ENCODE results near the gene ZNRF1. TPM values are rescaled to one million over a fixed set of nuclear protein-coding genes. Genes with fewer than 3 reads are reported as not detected.
"Not testable (repeated sequence)": the region's sequence is repeated elsewhere in the genome, so short reads cannot be mapped to it uniquely, and the experiment has no call there.

The ZNRF1 gene
- total RNA-seq, 4 donors from 2014 or later = 13.0 to 16.7 (median 15.8) TPM

- no peak for TF ChIP-seq POLR2AphosphoS5 (IDR thresholded peaks at IDR 0.05)
- Histone ChIP-seq H3K9me3 (peaks cover 10% of the 10 kb centered on the region), H3K36me3 (no peaks in the 10 kb centered on the region), H3K4me3 (no peak overlapping the region), H3K27ac (no peak overlapping the region), H3K4me1 (peaks cover 20% of the 10 kb centered on the region), H3K27me3 (no peaks in the 10 kb centered on the region)
- WGBS = 95% methylated on average over 2 of the region's 2 CpGs
- no peak for DNase-seq (ENCODE audit: low spot score in 2 of 2)
Observed at GRCh38 chr16:75023009-75023408, 24.2 kb downstream of the ZNRF1 start.

GRCh38 chr16:75024182-75024581, 25.4 kb downstream of the ZNRF1 start:
- peaks cover 10% of the 10 kb centered on the region for H3K9me3 ChIP-seq
- no peaks in the 10 kb centered on the region for H3K36me3 ChIP-seq
- H3K4me1 ChIP-seq = peaks cover 14% of the 10 kb centered on the region
- DNase-seq (ENCODE audit: low spot score in 2 of 2) = no peak
- TF ChIP-seq POLR2A (IDR thresholded peaks at IDR 0.05) (no peak), EP300 (IDR thresholded peaks at IDR 0.05) (no peak), CTCF (IDR thresholded peaks at IDR 0.05) (no peak), POLR2AphosphoS5 (IDR thresholded peaks at IDR 0.05) (no peak)
- H3K4me3 ChIP-seq = no peak overlapping the region
- 70% methylated on average over 3 of the region's 3 CpGs for WGBS
- H3K27me3 ChIP-seq = no peaks in the 10 kb centered on the region
- H3K27ac ChIP-seq = no peak overlapping the region

GRCh38 chr16:75024594-75024993, 25.8 kb downstream of the ZNRF1 start:
- Histone ChIP-seq H3K27me3 (no peaks in the 10 kb centered on the region), H3K27ac (no peak overlapping the region), H3K4me1 (peaks cover 14% of the 10 kb centered on the region)

GRCh38 chr16:75025761-75026160, 26.9 kb downstream of the ZNRF1 start:
- peaks cover 14% of the 10 kb centered on the region for H3K4me1 ChIP-seq
- H3K27me3 ChIP-seq = no peaks in the 10 kb centered on the region
- no peaks in the 10 kb centered on the region for H3K36me3 ChIP-seq
- WGBS = 23% methylated on average over 3 of the region's 3 CpGs
- peaks cover 9% of the 10 kb centered on the region for H3K9me3 ChIP-seq
- H3K4me3 ChIP-seq = no peak overlapping the region
- TF ChIP-seq POLR2AphosphoS5 (IDR thresholded peaks at IDR 0.05) = no peak
- TF ChIP-seq CTCF (IDR thresholded peaks at IDR 0.05) = no peak
- no peak for TF ChIP-seq EP300 (IDR thresholded peaks at IDR 0.05)
- TF ChIP-seq POLR2A (IDR thresholded peaks at IDR 0.05) = no peak
- no peak for DNase-seq (ENCODE audit: low spot score in 2 of 2)
- H3K27ac ChIP-seq = peak overlapping the region; percentile 72

More at GRCh38 chr16:75024594-75024993, 25.8 kb downstream of the ZNRF1 start:
- 66% methylated on average over 4 of the region's 4 CpGs for WGBS
- peaks cover 10% of the 10 kb centered on the region for H3K9me3 ChIP-seq
- no peak overlapping the region for H3K4me3 ChIP-seq
- TF ChIP-seq POLR2A (IDR thresholded peaks at IDR 0.05) (no peak), POLR2AphosphoS5 (IDR thresholded peaks at IDR 0.05) (no peak), CTCF (IDR thresholded peaks at IDR 0.05) (no peak), EP300 (IDR thresholded peaks at IDR 0.05) (no peak)
- no peak for DNase-seq (ENCODE audit: low spot score in 2 of 2)
- H3K36me3 ChIP-seq = no peaks in the 10 kb centered on the region

- 67% methylated on average over 10 of the region's 10 CpGs for WGBS
- DNase-seq (ENCODE audit: low spot score in 2 of 2) = not testable (repeated sequence)
Observed at GRCh38 chr16:75026239-75026891, 27.5 kb downstream of the ZNRF1 start.

GRCh38 chr16:75026892-75027391, 28.1 kb downstream of the ZNRF1 start:
- WGBS = 96% methylated on average over 2 of the region's 2 CpGs
- H3K4me1 ChIP-seq = peaks cover 14% of the 10 kb centered on the region
- TF ChIP-seq CTCF (IDR thresholded peaks at IDR 0.05) = no peak
- no peak for TF ChIP-seq POLR2AphosphoS5 (IDR thresholded peaks at IDR 0.05)
- no peak for TF ChIP-seq POLR2A (IDR thresholded peaks at IDR 0.05)
- TF ChIP-seq EP300 (IDR thresholded peaks at IDR 0.05) = no peak
- no peaks in the 10 kb centered on the region for H3K36me3 ChIP-seq
- DNase-seq (ENCODE audit: low spot score in 2 of 2) = no peak
- H3K27ac ChIP-seq = peak overlapping the region; percentile 72
- H3K27me3 ChIP-seq = no peaks in the 10 kb centered on the region
- H3K4me3 ChIP-seq = no peak overlapping the region
- H3K9me3 ChIP-seq = no peaks in the 10 kb centered on the region

More at GRCh38 chr16:75026239-75026891, 27.5 kb downstream of the ZNRF1 start:
- Histone ChIP-seq H3K27ac (peak overlapping the region; percentile 72), H3K4me1 (peaks cover 14% of the 10 kb centered on the region)
- not testable (repeated sequence) for H3K27me3 ChIP-seq, H3K9me3 ChIP-seq, H3K36me3 ChIP-seq, H3K4me3 ChIP-seq
- TF ChIP-seq POLR2AphosphoS5 (IDR thresholded peaks at IDR 0.05) = peak in 1 of 3 donors; percentile 31

Data from suprapubic skin (tissue), 4 donors.